ENCODE data around the gene TMEM163.
"Not testable (repeated sequence)": the region's sequence is repeated elsewhere in the genome, so short reads cannot be mapped to it uniquely, and the experiment has no call there.

The TMEM163 gene

GRCh38 chr2:134660626-134661402 is 58.0 kb downstream of the TMEM163 start:
- no peak for DNase-seq

GRCh38 chr2:134659724-134660123 is 59.1 kb downstream of the TMEM163 start:
- DNase-seq: no peak

- no peak for DNase-seq
Observed at GRCh38 chr2:134657650-134658250, 61.0 kb downstream of the TMEM163 start.

GRCh38 chr2:134656391-134656790 is 62.4 kb downstream of the TMEM163 start:
- DNase-seq: not testable (repeated sequence)

GRCh38 chr2:134648586-134648985 is 70.2 kb downstream of the TMEM163 start:
- DNase-seq: no peak

GRCh38 chr2:134647607-134648256 is 71.1 kb downstream of the TMEM163 start:
- no peak for DNase-seq

- DNase-seq: no peak
Observed at GRCh38 chr2:134642938-134643337, 75.9 kb downstream of the TMEM163 start.

- no peak for DNase-seq
Observed at GRCh38 chr2:134640494-134640893, 78.3 kb downstream of the TMEM163 start.

GRCh38 chr2:134639265-134639664 is 79.5 kb downstream of the TMEM163 start:
- DNase-seq: no peak

GRCh38 chr2:134636714-134637113 is 82.1 kb downstream of the TMEM163 start:
- DNase-seq: no peak

- DNase-seq: no peak
Observed at GRCh38 chr2:134634054-134634753, 84.6 kb downstream of the TMEM163 start.

GRCh38 chr2:134630504-134631159 is 88.2 kb downstream of the TMEM163 start:
- no peak for DNase-seq

- DNase-seq: no peak
Observed at GRCh38 chr2:134628453-134628852, 90.3 kb downstream of the TMEM163 start.

- DNase-seq: no peak
Observed at GRCh38 chr2:134626781-134627180, 92.0 kb downstream of the TMEM163 start.

GRCh38 chr2:134625311-134625710 is 93.5 kb downstream of the TMEM163 start:
- DNase-seq: no peak

- no peak for DNase-seq
Observed at GRCh38 chr2:134623796-134624195, 95.0 kb downstream of the TMEM163 start.

- DNase-seq: no peak
Observed at GRCh38 chr2:134623046-134623445, 95.8 kb downstream of the TMEM163 start.

GRCh38 chr2:134621939-134622705 is 96.7 kb downstream of the TMEM163 start:
- no peak for DNase-seq

GRCh38 chr2:134619250-134619649 is 99.5 kb downstream of the TMEM163 start:
- no peak for DNase-seq

- DNase-seq: not testable (repeated sequence)
Observed at GRCh38 chr2:134615480-134615879, 103.3 kb downstream of the TMEM163 start.

GRCh38 chr2:134611316-134611715 is 107.5 kb downstream of the TMEM163 start:
- no peak for DNase-seq

GRCh38 chr2:134610871-134611270 is 107.9 kb downstream of the TMEM163 start:
- DNase-seq: no peak
